ENCODE measurements around the gene SSX2IP.
A peak's percentile ranks its signal among the peaks of the same experiment; 100 is the strongest.

Gene SSX2IP

GRCh38 chr1:84669831-84670230, 20.4 kb downstream of the SSX2IP start (continued):
- TF ChIP-seq ZNF280C (tag by site-specific recombination; IDR thresholded peaks at IDR 0.05) = no peak

DNA sequence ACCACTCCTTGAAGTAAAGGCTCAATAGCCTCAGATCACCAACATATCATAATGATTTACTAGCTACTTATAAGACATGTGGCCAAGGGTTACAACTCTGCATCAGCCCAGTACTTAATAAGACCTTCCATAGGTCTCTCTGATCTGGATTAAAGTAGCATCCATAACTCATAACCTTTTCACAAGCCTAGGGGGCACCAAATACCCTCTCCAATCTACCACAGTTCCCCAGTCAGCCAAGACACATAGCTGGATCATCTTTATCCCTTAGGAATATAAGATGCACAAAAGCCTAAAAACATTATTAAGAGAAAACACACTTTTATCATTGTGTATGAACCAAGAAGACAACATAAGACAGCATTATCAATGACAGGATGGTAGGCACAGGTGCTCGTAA, 22.1 kb downstream of the SSX2IP start:
- no peaks in the 10 kb centered on the region for H3K9me3 ChIP-seq (ENCODE audit: control insufficient read depth, insufficient read depth, low read depth, low read length)
- H3K36me3 ChIP-seq (ENCODE audit: control insufficient read depth in 2 of 2, insufficient read depth in 1 of 2, low read length in 2 of 2) = peaks cover 7% of the 10 kb centered on the region in 2 experiments; a peak in 2 of 3 replicates
- ChIA-PET POLR2A (no interaction called here), CTCF (interaction anchor here (0.6 to 2.5 kb wide), 8 partner anchors 10 to 89 kb away, joined by 3 to 21 read pairs (median 3); no protein-coding TSS in a partner anchor)
- no peak for TF ChIP-seq KLF10 (tag by site-specific recombination; IDR thresholded peaks at IDR 0.05)
- peak; percentile 20; the same call in 1 of the 2 replicates for TF ChIP-seq ZNF654 (tag by site-specific recombination; IDR thresholded peaks at IDR 0.05; ENCODE audit: low read depth)
- TF ChIP-seq ZNF155 (tag by site-specific recombination; IDR thresholded peaks at IDR 0.05) = no peak
- TF ChIP-seq PRDM4 (tag by site-specific recombination; IDR thresholded peaks at IDR 0.05) = peak; percentile 63; the same call in 1 of the 2 replicates
- no peak for TF ChIP-seq ZNF623 (tag by site-specific recombination; IDR thresholded peaks at IDR 0.05)
- no peak for TF ChIP-seq ZNF174 (tag by site-specific recombination; IDR thresholded peaks at IDR 0.05)
- no peak overlapping the region for H3K4me3 ChIP-seq (ENCODE audit: low read depth, low read length)
- H3K27ac ChIP-seq (ENCODE audit: extremely low read depth, low read depth, low read length) = no peak overlapping the region
- H3K4me1 ChIP-seq (ENCODE audit: control insufficient read depth, insufficient read depth, low read length) = peaks cover 8% of the 10 kb centered on the region; the same call in 1 of the 2 replicates

DNA sequence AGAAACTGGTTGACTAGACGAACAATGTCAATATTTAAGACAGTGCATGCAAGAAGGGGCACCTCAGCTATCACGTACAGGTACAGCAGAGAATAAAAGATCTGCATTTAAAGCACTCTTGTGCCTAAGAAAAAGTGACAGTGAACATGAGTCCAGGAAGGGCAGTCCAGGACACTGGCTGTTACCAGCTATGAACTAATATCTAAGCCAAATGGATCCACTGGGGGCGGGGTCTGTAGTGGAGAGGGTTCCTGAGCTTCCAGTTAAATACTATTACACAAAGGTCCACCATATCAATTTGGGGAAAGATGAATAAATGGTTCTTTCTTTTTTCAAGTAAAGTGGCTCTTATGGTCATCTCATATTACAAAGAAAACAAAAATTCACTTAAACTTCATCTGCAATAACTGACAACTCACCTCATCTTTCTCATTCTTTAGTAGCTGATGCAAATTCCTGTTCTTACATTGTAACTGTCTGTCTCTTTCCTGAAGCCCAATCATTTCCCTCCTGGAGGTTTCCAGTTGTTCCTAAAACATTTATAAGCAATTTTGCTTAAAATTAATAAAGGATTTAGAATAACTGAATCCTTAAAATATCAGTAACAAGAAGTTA, 24.5 kb downstream of the SSX2IP start:
- Histone ChIP-seq H3K4me3 (ENCODE audit: low read depth, low read length) (no peak overlapping the region), H3K27ac (ENCODE audit: extremely low read depth, low read depth, low read length) (no peak overlapping the region), H3K9me3 (ENCODE audit: control insufficient read depth, insufficient read depth, low read depth, low read length) (no peaks in the 10 kb centered on the region), H3K4me1 (ENCODE audit: control insufficient read depth, insufficient read depth, low read length) (peaks cover 8% of the 10 kb centered on the region; the same call in 1 of the 2 replicates), H3K36me3 (ENCODE audit: control insufficient read depth in 2 of 2, insufficient read depth in 1 of 2, low read length in 2 of 2) (peaks cover 11 to 25% of the 10 kb centered on the region in 2 experiments)
- POLR2A ChIA-PET = interaction anchor here (0.6 kb wide), 1 partner anchor 92 kb away, joined by 4 read pairs; no protein-coding TSS in a partner anchor
- TF ChIP-seq SP7 (tag by site-specific recombination; IDR thresholded peaks at IDR 0.05) = 0 out of 2 replicates have a peak, but pooled peaks have one; percentile 33
- TF ChIP-seq ZNF623 (tag by site-specific recombination; IDR thresholded peaks at IDR 0.05) = no peak
- peak; percentile 74 for TF ChIP-seq PRDM6 (tag by site-specific recombination; IDR thresholded peaks at IDR 0.05)
- 0 out of 2 replicates have a peak, but pooled peaks have one; percentile 29 for TF ChIP-seq ZEB2 (tag by site-specific recombination; IDR thresholded peaks at IDR 0.05)
- no peak for TF ChIP-seq ZNF433 (tag by site-specific recombination; IDR thresholded peaks at IDR 0.05; ENCODE audit: low read depth)
- TF ChIP-seq GLI2 (tag by site-specific recombination; IDR thresholded peaks at IDR 0.05; ENCODE audit: borderline replicate concordance, low read depth) = no peak
- TF ChIP-seq OSR2 (tag by site-specific recombination; IDR thresholded peaks at IDR 0.05) = peak; percentile 47; the same call in 1 of the 2 replicates
- CTCF ChIA-PET = interaction anchor here (0.6 kb wide), 1 partner anchor 276 kb away, joined by 4 read pairs; no protein-coding TSS in a partner anchor
